GM08714 (cell line): ENCODE data around the gene COG3.

ENCODE experiments used
- H3K4me3 ChIP-seq: fragments of 200-500 bp; sonication (Bioruptor generic); 2 replicates; pipeline ENCODE4 v1.5.1; 2014; ENCODE audit warnings: mild to moderate bottlenecking, low read length, inconsistent platforms
- ZNF274 ChIP-seq: IDR thresholded peaks from 2 replicates; pipeline ENCODE4 v1.6.1; 2012; ENCODE audit warnings: mild to moderate bottlenecking, low read depth, low read length

COG3 gene

GRCh38 chr13:45506811-45507210 lies 42.1 kb downstream of the COG3 start:
- no peak for TF ChIP-seq ZNF274
- H3K4me3 ChIP-seq: no peak overlapping the region

- no peak for TF ChIP-seq ZNF274
- H3K4me3 ChIP-seq: no peak overlapping the region
These were observed 44.0 kb downstream of the COG3 start for GRCh38 chr13:45508776-45509175.

GRCh38 chr13:45510672-45511071 lies 45.9 kb downstream of the COG3 start:
- H3K4me3 ChIP-seq: no peak overlapping the region
- TF ChIP-seq ZNF274: no peak

GRCh38 chr13:45511310-45512097 lies 46.8 kb downstream of the COG3 start:
- no peak overlapping the region for H3K4me3 ChIP-seq
- no peak for TF ChIP-seq ZNF274

- TF ChIP-seq ZNF274: no peak
- H3K4me3 ChIP-seq: no peak overlapping the region
These were observed 47.4 kb downstream of the COG3 start for GRCh38 chr13:45512098-45512496.

- no peak overlapping the region for H3K4me3 ChIP-seq
- TF ChIP-seq ZNF274: no peak
These were observed 52.0 kb downstream of the COG3 start for GRCh38 chr13:45516757-45517156.

GRCh38 chr13:45518525-45519245 lies 53.9 kb downstream of the COG3 start:
- no peak for TF ChIP-seq ZNF274
- no peak overlapping the region for H3K4me3 ChIP-seq

GRCh38 chr13:45519493-45519892 lies 54.8 kb downstream of the COG3 start:
- H3K4me3 ChIP-seq: no peak overlapping the region
- no peak for TF ChIP-seq ZNF274

GRCh38 chr13:45521297-45521696 lies 56.6 kb downstream of the COG3 start:
- H3K4me3 ChIP-seq: no peak overlapping the region
- TF ChIP-seq ZNF274: no peak

GRCh38 chr13:45522571-45522970 lies 57.8 kb downstream of the COG3 start:
- H3K4me3 ChIP-seq: no peak overlapping the region

GRCh38 chr13:45527699-45528462 lies 63.1 kb downstream of the COG3 start:
- no peak for TF ChIP-seq ZNF274
- no peak overlapping the region for H3K4me3 ChIP-seq

More at GRCh38 chr13:45522571-45522970, 57.8 kb downstream of the COG3 start:
- no peak for TF ChIP-seq ZNF274

GRCh38 chr13:45529758-45530157 lies 65.0 kb downstream of the COG3 start:
- TF ChIP-seq ZNF274: no peak

GRCh38 chr13:45534604-45535003 lies 69.9 kb downstream of the COG3 start:
- H3K4me3 ChIP-seq: no peak overlapping the region

More at GRCh38 chr13:45529758-45530157, 65.0 kb downstream of the COG3 start:
- no peak overlapping the region for H3K4me3 ChIP-seq

GRCh38 chr13:45536224-45536623 lies 71.5 kb downstream of the COG3 start:
- TF ChIP-seq ZNF274: no peak
- no peak overlapping the region for H3K4me3 ChIP-seq

More at GRCh38 chr13:45534604-45535003, 69.9 kb downstream of the COG3 start:
- TF ChIP-seq ZNF274: no peak
